Body of pancreas (tissue), 4 donors: ENCODE data around the gene TMPRSS11D.

Source experiments
- CTCF ChIP-seq, 7 experiments: fragments of 450-650 bp in 4 of 7; fragments of 200-600 bp in 3 of 7; sonication (generic) in 3 of 7; IDR thresholded peaks; one replicate each; pipeline ENCODE4 v1.5.1; 2016 to 2019; ENCODE audit warnings: antibody characterized with exemption in 7 of 7
- POLR2A ChIP-seq, 3 donors: fragments of 450-650 bp; IDR thresholded peaks; one replicate each; pipeline ENCODE4 v1.6.1; 2016; ENCODE audit warnings: antibody characterized with exemption in 3 of 3, mild to moderate bottlenecking in 2 of 3

DNA sequence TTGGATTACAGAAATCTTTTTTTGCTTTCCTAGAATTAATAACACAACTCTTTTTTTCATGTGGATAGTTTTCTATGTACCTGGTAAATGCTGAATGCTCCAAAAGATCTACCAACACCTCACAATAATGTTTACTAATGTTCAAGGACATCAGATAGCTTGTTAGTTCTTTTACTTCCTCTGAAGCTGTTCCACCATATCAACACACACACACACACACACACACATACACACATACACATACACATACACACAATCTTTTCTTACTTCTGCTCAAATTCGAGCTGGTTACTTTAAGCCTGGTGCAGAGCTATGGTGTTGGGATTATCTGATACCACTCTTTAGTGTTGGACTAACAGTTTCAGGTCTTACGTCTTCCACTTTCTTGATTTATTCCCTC, 28.3 kb upstream of the TMPRSS11D start:
- TF ChIP-seq CTCF (IDR thresholded peaks at IDR 0.05), result no peak
- TF ChIP-seq POLR2A (IDR thresholded peaks at IDR 0.05), result no peak
